HG03460 (cell line): ENCODE data around the gene PPARA.

Source experiments
- ATAC-seq: cut with Tn5 transposase; IDR thresholded peaks from one replicate; pipeline ENCODE4 v1.9.1; 2021; ENCODE audit not compliant: unreplicated experiment

The PPARA gene

DNA sequence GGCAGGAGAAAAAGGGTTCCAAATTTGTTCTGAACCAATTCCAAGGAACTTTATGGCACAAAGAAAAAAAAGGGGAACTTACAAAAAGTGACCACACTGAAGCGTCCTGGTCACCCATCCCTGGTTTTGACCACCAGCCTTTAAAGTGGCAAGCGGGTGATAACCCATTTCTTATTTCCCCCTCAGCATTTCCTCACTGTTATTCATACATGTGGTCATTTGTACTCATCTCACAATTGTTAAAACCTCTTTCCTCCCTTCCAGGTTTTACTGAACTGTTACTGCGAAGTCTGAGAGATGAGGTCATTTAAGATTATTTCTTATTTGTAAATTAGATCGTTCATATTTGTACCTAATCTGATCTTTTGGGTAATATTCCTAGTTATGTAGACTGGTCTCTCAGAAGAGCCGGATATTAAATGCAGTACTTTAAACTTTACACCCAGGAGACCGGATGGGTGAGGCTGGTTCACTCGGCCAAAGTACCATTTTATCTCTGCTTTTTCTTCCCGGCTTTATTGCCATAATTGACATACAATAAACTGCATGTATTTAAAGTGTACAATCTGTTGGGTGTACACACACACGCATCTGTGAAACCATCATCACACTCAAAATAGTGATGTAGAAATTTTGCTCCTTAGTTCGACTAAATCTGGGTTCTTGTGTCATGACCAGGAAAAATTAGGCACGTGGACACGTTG lies 52.7 kb downstream of the PPARA start:
- no peak for ATAC-seq

DNA sequence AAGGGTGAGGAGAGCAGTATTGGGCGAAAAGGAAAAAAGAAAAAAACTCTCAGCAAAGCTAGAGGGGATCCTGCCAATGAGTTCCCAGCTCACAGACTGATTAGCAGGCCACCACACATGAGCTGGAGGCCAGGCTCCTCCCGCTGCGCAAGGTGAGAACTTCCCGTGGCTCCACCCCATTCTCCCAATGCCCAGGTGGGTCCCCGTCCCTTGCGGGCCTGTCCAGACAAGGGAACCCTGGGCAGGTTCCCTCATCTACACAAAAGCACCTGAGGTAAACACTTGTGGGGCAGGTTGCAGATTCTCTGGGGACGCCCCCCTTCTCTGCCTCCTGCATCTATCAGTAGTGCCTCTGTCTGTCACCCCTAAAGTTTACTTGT lies 53.3 kb downstream of the PPARA start:
- no peak for ATAC-seq

DNA sequence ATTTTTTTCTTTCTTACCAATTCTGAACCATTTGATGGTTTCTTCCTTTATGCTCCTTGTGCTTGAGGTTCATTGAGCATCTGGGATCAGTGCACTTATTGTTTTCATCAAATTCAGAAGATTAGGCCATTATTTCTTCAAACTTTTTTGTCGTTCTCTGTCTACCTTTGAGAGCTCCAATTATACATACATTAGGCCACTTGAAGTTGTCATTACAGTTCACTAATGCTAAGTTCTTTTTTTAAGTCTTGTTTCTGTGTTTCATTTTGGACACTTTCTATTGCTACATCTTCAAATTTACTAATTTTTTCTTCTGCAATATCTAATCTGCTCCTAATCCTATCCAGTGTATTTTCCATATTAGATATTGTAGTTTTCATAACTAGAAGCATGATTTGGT lies 58.9 kb downstream of the PPARA start:
- no peak for ATAC-seq

DNA sequence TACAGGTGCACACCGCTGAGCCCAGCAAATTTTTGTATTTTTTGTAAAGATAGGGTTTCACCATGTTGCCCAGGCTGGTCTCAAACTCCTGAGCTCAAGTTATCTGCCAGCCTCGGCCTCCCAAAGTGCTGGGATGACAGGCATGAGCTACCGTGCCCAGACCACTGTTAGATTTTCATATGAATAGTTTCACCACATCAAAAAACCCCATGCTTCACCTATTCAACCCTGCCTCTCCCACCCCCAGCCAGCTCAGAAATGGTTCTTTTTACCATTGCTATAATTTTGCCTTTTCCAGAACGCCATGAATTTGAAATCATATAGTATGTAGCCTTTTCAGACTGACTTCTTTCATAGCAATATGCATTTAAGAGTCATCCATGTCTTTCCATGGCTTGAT lies 61.9 kb downstream of the PPARA start:
- no peak for ATAC-seq

DNA sequence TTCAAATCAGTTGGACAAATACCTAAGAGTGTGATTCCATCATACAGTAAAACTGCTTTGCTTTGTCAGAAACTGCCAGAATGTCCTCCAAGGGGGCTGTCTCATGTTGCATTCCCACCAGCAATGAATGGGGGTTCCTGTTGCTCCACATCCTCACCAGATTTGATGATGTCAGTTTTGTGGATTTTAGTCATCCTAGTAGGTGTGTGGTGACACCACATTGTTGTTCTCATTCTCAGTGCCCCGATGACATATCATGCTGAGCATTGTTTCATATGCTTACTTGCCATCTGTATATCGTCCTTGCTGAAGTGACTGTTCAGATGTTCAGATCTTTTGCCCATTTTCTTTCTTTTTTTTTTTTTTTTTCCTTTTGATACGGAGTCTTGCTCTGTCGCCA lies 62.7 kb downstream of the PPARA start:
- ATAC-seq = no peak

DNA sequence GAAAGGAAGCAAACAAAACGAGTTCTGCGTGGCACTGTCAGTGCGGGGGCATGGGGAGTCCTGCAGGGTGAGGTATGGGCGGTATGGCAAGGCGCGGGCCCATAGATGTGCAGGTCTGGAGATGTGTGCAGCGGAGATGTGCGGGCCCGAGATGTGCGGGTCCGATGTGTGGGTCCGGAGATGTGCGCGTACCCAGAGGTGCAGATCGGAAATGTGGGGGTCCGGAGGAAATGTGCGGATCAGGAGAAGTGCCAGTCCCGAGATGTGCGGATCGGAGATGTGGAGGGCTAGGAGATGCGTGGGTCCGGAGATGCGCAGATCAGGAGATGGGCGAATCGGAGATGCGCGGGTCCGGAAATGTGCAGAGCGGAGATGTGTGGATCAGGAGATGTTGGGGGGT lies 63.8 kb downstream of the PPARA start:
- no peak for ATAC-seq

DNA sequence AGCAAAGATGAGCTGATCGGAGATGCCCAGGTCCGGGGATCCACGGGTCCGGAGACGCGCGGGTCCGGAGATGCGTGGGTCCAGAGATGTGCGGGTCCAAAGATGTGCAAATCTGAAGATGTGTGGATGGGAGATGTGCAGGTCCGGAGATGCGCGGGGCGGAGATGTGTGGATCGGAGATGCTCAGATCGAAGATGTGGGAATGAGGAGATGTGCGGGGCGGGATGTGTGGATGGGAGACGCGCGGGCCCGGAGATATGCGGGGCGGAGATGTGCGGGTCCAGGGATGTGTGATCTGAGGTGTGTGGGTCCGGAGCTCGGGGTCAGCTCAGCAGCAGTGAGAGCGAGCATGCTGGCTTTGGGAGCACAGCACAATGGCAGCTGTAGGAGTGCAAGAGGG lies 64.3 kb downstream of the PPARA start:
- ATAC-seq = no peak

DNA sequence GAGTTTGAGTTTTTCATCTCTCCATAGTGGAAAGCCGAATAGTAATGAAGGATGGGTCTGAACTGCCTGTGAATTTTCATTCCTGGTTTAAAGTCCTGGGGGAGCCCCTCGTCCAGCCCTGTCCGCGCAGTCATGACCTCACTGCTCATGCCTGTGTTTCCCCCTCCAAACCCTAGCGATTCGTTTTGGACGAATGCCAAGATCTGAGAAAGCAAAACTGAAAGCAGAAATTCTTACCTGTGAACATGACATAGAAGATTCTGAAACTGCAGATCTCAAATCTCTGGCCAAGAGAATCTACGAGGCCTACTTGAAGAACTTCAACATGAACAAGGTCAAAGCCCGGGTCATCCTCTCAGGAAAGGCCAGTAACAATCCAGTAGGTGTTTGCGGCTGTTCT lies 69.3 kb downstream of the PPARA start:
- ATAC-seq = no peak

DNA sequence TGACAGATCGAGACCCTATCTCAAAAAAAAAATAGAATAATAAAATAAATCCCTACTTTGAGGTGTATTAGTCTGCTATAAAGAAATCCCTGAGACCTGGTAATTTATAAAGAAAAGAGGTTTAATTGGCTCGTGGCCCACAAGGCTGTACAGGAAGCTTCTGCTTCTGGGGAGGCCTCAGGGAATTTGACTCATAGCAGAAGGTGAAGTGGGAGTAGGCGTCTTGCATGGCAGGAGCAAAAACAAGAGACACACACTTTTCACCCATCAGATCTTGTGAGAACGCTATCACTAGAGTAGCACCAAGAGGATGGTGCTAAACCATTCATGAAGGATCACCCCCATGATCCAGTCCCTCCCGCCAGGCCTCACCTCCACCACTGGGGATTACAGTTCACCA lies 70.6 kb downstream of the PPARA start:
- ATAC-seq = no peak

DNA sequence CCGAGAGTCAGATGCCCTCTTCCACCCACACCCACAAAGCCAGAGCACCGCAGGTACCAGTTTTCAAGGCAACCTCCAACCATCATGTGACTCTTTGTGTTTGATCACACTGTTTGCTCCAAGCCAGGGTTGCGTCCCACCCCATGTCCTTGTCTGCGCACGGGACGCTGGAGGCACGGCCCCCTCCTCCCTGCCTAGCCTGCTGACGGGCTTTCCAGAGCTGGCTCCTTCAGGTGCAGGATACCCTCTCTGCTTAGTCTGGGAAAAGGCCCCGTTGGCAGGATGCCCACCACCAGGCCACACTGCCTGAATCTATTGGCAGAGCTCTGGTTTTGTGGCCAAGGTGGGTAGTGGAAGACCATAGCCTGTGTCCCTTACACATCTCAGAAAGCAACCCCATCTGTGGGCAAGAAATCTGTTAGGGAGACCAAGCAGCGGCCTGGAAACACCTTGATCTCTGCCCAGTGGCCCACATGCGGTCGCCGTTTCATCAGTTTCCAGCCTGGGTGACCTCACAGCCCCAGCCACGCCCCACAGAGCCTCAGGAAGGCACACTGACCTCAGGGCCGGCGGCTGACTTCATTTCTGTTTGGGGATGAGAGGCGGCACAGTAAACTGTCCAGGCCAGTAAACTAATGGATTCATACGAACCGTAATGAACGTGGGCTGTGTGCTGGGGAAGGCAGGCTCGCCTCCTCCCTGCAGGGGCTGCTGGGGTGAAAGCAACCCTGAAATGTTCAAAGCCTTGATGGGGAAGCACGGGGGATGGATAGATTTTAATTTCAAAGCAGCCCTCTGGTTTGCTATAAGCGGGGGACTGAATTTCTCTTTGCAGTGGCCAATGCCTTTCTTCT lies 73.9 kb downstream of the PPARA start:
- ATAC-seq = no peak

DNA sequence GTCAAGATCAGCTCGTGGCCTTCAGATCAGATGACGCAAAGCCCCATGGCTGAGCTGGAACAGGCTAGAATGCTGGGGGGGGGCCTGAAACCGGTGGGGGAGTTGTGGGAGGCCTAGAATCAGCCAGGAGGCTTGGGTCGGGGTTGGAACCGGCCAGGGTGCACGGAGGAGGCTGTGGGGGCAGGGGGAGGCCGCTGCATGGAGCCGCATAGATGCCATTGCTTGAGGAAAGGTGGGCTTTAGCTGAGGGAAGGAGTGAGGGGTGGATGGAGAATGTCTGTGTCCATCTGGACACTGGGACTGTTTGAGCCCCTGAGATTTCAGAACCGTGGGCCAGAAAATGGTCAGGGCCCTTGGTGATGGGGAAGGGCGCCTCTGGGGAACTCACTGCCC lies 74.6 kb downstream of the PPARA start:
- ATAC-seq = no peak

DNA sequence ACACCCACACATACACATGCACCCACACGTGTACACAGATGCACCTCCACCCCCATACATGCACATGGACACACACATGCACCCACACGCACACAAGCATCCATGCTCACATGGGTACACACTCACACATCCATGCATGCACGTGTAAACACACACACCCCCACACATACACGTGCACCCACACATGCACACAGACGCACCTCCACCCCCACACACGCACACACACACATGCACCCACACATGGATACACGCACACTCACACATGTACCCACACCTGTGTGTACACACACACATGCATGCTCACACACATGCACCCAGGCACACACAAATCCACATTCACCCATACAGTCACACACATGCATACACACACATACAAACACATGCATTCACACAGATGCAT lies 75.3 kb downstream of the PPARA start:
- no peak for ATAC-seq

DNA sequence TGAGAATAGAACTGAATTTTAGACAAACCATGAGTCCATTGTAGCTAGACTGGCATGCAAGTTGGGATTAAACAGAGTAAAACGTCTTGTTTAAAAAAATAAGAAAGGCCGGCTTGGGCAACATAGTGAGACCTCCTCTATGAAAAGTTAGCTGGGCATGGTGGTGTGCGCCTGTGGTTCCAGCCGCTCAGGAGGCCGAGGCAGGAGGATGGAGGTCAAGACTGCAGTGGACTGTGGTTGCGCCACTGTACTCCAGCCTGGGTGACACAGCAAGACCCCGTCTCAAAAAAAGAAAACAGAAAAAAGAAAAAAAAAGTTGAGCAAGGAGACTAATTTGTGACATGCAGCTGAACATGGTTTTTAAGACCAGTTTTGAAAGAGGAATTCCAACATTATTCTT lies 76.3 kb downstream of the PPARA start:
- no peak for ATAC-seq

DNA sequence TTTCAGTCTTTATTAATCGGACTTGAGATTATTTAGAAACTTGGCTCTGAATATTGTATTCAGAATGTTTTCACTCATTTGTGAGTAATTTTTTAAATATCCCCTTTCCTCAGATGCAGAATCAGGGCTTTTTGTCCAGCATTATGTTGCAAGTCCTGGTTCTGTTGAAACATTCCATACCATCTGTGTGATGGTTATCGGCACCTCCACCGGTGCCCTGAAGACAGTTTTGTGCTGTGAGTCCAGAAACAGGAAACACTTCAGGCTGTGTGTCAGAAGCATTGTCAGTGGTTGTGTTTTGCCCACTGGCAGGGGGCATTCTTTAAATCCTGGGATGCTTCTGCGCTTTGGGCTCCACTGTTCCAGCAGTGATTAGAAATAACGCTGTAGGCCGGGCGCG lies 79.4 kb downstream of the PPARA start:
- no peak for ATAC-seq

DNA sequence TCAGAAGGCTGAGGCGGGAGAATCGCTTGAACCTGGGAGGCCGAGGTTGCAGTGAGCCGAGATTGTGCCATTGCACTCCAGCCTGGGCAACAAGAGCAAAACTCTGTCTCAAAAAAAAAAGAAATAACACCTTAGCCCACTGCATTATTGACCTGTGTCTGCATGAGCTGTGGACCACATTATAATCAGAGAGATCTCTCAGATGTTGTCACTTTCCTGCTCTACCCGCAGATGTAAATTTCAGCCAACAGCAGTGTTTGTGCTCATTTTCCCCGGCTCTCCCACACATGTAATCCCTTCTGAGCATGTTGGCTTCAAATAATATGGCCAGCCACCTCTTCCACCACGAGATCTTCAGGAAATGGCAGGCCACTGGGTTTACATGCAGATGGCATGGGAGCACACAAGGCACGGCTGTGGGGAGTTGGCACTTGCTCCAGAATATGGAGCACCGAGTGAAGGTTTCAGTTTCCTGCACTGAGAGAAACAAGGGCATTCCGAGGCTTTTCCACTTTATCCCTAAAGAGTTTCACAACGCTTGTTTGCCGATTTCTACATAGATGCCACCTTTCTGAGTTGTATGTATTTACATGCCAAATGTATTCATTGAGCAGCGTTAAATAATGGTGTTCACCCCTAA lies 80.1 kb downstream of the PPARA start:
- no peak for ATAC-seq

DNA sequence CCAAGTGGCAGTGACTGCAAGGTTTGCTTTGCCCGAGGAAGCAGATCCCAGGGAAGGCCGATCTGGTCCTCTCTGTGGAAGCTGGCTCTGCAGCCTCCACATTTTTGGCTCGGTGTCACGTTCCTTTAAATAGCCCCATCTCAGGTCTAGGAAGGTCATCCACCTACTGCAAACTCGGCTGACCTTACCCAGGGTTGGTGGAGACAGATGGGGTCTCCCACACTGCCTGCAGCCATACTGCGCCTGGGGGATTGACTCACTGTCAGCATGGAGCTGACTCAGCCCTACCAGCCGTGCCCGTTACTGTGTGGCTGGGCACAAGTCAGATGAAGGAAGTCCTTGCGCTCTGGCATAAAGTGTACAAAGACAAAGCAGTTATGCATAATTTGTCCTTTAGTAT lies 82.9 kb downstream of the PPARA start:
- no peak for ATAC-seq

DNA sequence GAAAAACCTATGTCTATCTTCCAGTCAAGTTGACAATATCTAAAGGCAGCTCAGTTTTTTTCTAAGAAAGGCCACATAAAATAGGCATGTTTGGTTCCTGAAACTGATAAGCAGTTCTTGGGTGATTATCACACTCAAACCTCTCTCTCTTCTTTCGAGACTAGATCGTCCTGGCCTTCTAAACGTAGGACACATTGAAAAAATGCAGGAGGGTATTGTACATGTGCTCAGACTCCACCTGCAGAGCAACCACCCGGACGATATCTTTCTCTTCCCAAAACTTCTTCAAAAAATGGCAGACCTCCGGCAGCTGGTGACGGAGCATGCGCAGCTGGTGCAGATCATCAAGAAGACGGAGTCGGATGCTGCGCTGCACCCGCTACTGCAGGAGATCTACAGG lies 84.6 kb downstream of the PPARA start:
- ATAC-seq = no peak

DNA sequence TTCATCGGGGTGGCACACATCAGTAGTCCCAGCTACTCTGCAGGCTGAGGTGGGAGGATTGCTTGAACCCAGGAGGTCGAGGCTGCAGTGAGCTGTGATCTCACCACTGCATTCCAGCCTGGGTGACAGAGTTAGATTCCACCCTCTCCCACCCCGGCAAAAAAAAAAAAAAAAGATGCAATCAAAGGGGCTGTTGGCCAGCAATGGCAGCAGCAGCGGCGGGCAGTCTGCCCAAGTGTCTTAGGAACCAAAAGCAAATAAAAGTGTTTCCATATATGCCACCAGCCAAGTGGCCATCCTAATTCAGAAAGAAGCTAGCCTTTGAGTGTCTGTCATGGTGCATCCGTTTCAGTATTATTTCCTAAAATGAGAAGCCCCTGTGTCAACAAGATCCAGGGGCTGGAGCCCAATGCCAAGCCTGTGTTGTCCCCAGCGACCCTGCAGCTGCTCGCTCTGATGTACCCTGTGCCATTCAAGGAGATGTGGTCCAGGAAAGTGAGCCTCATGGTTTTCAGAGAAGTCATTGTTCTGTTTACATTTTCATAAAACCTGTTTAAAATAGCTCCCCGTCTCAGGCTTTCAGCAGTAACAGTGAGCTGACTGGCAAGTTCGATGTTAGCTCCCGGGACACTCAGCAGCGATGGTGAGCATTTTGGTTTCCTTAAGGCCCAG lies 87.3 kb downstream of the PPARA start:
- no peak for ATAC-seq

DNA sequence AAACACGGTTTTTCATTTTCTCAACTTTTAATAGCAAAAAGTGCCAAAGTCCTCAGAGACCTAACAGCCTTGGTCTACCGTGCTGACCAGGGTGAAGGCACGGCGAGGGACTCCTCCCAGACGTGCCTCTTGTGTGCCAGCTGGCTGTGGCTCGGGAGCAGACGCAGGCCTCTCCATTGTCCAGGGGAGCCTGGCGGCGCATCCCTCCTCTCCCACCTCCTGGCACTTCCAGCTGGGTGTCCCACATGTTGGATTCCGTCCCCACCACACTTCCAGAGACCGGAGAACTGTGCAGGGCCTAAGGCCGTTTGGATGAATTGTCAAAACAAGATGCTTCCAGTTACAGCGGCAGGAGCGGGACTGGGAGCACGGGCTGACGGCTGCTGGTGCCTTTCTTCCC lies 88.2 kb downstream of the PPARA start:
- no peak for ATAC-seq

DNA sequence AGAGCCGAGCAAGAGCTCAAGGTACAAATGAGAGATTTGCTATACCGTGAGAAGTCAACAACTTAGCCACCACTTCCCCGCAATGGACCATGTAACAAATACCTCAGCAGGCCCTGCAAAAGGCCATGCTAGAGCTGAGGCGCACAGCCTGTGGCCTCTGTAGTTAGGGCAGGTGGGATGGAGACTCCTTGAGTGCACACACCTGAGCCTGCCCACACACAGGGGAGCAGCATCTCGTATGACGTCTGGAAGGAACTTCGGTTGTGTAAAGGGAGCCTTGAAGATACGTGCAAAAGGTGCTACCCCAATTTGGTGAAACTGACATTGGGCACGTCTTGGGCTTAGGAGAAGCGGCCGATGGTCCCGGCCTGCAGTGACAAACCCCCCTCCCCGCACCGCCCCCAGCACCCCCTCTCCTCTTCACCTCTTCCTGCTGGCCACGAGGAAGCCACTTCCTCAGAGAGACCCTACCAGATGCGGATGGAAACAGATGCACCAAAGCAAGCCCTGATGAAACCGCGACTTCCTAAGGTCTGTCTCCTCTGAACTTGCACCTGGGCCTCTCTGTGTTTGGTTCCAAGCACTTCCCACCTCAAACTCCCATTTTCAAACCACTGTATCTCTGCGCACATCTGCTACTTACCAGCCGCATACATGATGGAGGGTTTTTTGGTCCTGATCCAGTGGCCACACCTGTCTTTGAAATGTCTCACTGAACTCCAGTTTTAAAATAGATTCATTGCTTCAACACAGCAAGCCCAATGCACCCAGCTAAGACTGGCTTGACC lies 89.1 kb downstream of the PPARA start:
- ATAC-seq = no peak

DNA sequence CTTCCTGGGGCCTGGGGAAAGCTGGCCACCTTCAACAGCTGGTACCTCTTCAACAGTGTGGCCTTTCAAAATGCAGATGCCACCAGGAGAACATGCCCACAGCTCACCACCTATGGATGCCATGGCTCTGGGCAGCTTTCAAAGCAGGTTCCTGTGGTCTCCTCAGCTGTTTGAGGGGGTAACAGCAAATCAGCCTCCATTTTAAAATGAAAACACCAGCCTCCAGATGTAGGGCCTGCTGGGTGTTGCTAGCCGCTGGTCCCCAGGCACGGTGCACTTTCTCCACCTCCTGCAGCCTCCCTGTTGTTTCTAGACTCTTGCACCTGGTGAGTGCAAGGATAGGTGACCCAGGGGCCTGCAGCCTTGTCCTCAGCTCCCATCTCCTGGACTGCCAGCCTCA lies 89.7 kb downstream of the PPARA start:
- ATAC-seq = no peak
